Liver (tissue), 9 donors: ENCODE data around the gene ZNF148. TPM values are rescaled to one million over a fixed set of nuclear protein-coding genes. Genes with fewer than 3 reads are reported as not detected.

ENCODE experiments used
- DNase-seq: peaks from one replicate; pipeline ENCODE4 v3.0.0-alpha.2; 2017; ENCODE audit warnings: low spot score
- H3K27ac ChIP-seq, 2 donors: one replicate each; pipeline ENCODE4 v1.7.0; 2013; ENCODE audit warnings: inconsistent platforms in 2 of 2, low read length in 2 of 2, control low read depth in 1 of 2, low read depth in 1 of 2, mild to moderate bottlenecking in 1 of 2
- H3K27me3 ChIP-seq, 4 donors: one replicate each; pipeline versions ENCODE4 v1.6.1 to v1.7.0; 2013; ENCODE audit warnings: low read length in 3 of 4, inconsistent platforms in 1 of 4, mild to moderate bottlenecking in 1 of 4, moderate library complexity in 1 of 4; ENCODE audit not compliant: control insufficient read depth in 4 of 4, insufficient read depth in 4 of 4
- H3K36me3 ChIP-seq, 4 donors: one replicate each; pipeline versions ENCODE4 v1.6.1 to v1.7.0; 2013; ENCODE audit warnings: low read length in 3 of 4, mild to moderate bottlenecking in 3 of 4, low read depth in 1 of 4, moderate library complexity in 1 of 4; ENCODE audit not compliant: control insufficient read depth in 4 of 4, insufficient read depth in 3 of 4
- H3K4me1 ChIP-seq, 4 donors: one replicate each; pipeline versions ENCODE4 v1.6.1 to v1.7.0; 2013; ENCODE audit warnings: low read length in 3 of 4, mild to moderate bottlenecking in 3 of 4, moderate library complexity in 1 of 4; ENCODE audit not compliant: control insufficient read depth in 4 of 4, insufficient read depth in 4 of 4
- H3K4me3 ChIP-seq, 3 donors: one replicate each; pipeline versions ENCODE4 v1.6.1 to v1.7.0; 2013; ENCODE audit warnings: low read length in 3 of 3, control low read depth in 1 of 3, low read depth in 1 of 3, mild to moderate bottlenecking in 1 of 3
- H3K9ac ChIP-seq, 2 donors: one replicate each; pipeline ENCODE4 v1.7.0; 2013; ENCODE audit warnings: low read length in 2 of 2, mild to moderate bottlenecking in 2 of 2, moderate library complexity in 2 of 2, control low read depth in 1 of 2, low read depth in 1 of 2
- H3K9me3 ChIP-seq, 4 donors: one replicate each; pipeline versions ENCODE4 v1.6.1 to v1.7.0; 2013; ENCODE audit warnings: low read length in 3 of 4; ENCODE audit not compliant: control insufficient read depth in 4 of 4
- EGR1 ChIP-seq, 2 donors: IDR thresholded peaks; 2 replicates each; pipeline ENCODE4 v1.6.1; 2016 to 2018; ENCODE audit warnings: antibody characterized with exemption in 2 of 2, low read depth in 2 of 2
- FOXA1 ChIP-seq: IDR thresholded peaks from 2 replicates; pipeline ENCODE4 v1.6.1; 2016; ENCODE audit warnings: antibody characterized with exemption
- FOXA2 ChIP-seq: IDR thresholded peaks from 2 replicates; pipeline ENCODE4 v1.6.1; 2016; ENCODE audit warnings: antibody characterized with exemption
- GABPA ChIP-seq, 2 donors: IDR thresholded peaks in 1 of 2; conservative IDR thresholded peaks in 1 of 2; 2 replicates each; pipeline ENCODE4 v1.6.1; 2016; ENCODE audit warnings: antibody characterized with exemption in 2 of 2, mild to moderate bottlenecking in 1 of 2, moderate library complexity in 1 of 2
- HNF4A ChIP-seq, 2 donors: conservative IDR thresholded peaks; 2 replicates each; pipeline ENCODE4 v1.6.1; 2016; ENCODE audit warnings: antibody characterized with exemption in 2 of 2, mild to moderate bottlenecking in 2 of 2
- HNF4G ChIP-seq: IDR thresholded peaks from 2 replicates; pipeline ENCODE4 v1.6.1; 2016; ENCODE audit warnings: antibody characterized with exemption
- JUND ChIP-seq, 2 donors: IDR thresholded peaks; 2 replicates each; pipeline ENCODE4 v1.6.1; 2016; ENCODE audit warnings: antibody characterized with exemption in 2 of 2
- NR2F2 ChIP-seq: IDR thresholded peaks from 2 replicates; pipeline ENCODE4 v1.6.1; 2016; ENCODE audit warnings: antibody characterized with exemption
- RAD21 ChIP-seq, 2 donors: IDR thresholded peaks; 2 replicates each; pipeline ENCODE4 v1.6.1; 2016; ENCODE audit warnings: antibody characterized with exemption in 2 of 2, mild to moderate bottlenecking in 2 of 2
- RXRA ChIP-seq, 2 donors: IDR thresholded peaks; 2 replicates each; pipeline ENCODE4 v1.6.1; 2017 to 2018; ENCODE audit warnings: antibody characterized with exemption in 2 of 2, mild to moderate bottlenecking in 1 of 2
- SP1 ChIP-seq: IDR thresholded peaks from 2 replicates; pipeline ENCODE4 v1.6.1; 2018; ENCODE audit warnings: antibody characterized with exemption, mild to moderate bottlenecking
- TAF1 ChIP-seq: conservative IDR thresholded peaks from 2 replicates; pipeline ENCODE4 v1.6.1; 2016; ENCODE audit warnings: antibody characterized with exemption, mild to moderate bottlenecking
- YY1 ChIP-seq: IDR thresholded peaks from 2 replicates; pipeline ENCODE4 v1.6.1; 2016; ENCODE audit warnings: antibody characterized with exemption, mild to moderate bottlenecking
- WGBS: extraction: QIAGEN DNeasy Blood & Tissue Kit; methylation state at CpG from one replicate; pipeline ENCODE4 v1.1.7; 2013; 5-methylcytosine and 5-hydroxymethylcytosine counted together
- polyA plus RNA-seq, 2 donors: library from polyadenylated mRNA; stranded (reverse) in 1 of 2; unstranded in 1 of 2; fragments of 200-250 nt in 1 of 2; fragments of >200 nt in 1 of 2; fragmentation: Nextera tagmentation in 1 of 2; extraction: Ambion mirVana in 1 of 2; gene quantifications; one replicate each; pipeline versions ENCODE4 v1.2.1 to v1.2.3, GENCODE V29; 2013 to 2015
- total RNA-seq, 2 donors: library from RNA; depleted of rRNA; stranded (reverse); fragments of >200 nt; gene quantifications; one replicate each; pipeline ENCODE4 v1.2.3, GENCODE V29; 2014
- TF ChIP-seq, protein P1 (sequence below): IDR thresholded peaks from 2 replicates; pipeline ENCODE4 v1.6.1; 2016; ENCODE audit warnings: antibody characterized with exemption, mild to moderate bottlenecking
- TF ChIP-seq, protein P2 (sequence below): IDR thresholded peaks from 2 replicates; pipeline ENCODE4 v1.6.1; 2016; ENCODE audit warnings: antibody characterized with exemption
- TF ChIP-seq, protein P3 (sequence below): IDR thresholded peaks from 2 replicates; pipeline ENCODE4 v1.6.1; 2016; ENCODE audit warnings: antibody characterized with exemption
- TF ChIP-seq, protein P4 (sequence below): fragments of 150-350 bp; IDR thresholded peaks from 2 replicates; pipeline ENCODE4 v1.5.1; 2017; ENCODE audit warnings: improper control_type of control experiment, low read depth, low read length; ENCODE audit not compliant: missing input control
- TF ChIP-seq, protein P5 (sequence below): IDR thresholded peaks from 2 replicates; pipeline ENCODE4 v1.6.1; 2016; ENCODE audit warnings: antibody characterized with exemption
- donor health status: healthy.
- donor health status: healthy.
- donor health status: healthy.
- donor health status: healthy.
- donor health status: healthy.

Gene ZNF148
- total and polyA plus RNA-seq, 4 donors = 4.0 to 20.3 (median 17.1) TPM

DNA sequence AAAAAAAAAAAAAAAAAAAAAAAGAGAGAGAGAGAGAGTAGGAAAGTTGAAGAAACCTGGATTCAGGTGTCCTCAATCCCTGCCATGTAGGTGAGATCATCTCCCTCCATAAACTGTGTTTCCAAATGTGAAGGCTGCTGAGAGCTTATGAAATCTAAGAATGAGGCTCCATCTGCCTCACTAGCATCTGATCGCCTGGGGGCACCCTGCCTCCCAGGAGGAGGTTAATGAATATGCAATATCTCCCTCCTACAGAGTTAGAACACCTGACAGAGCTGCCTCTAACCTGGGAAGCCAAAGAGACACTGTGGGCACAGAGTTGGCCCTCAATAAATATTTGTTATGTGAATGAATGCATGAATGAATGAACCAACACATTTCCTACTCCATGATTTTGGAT lies 23.8 kb upstream of the ZNF148 start:
- WGBS = 47% methylated on average over 1 of the region's 1 CpG
- Histone ChIP-seq H3K27me3 (no peaks in the 10 kb centered on the region), H3K27ac (no peak overlapping the region), H3K4me1 (no peaks in the 10 kb centered on the region), H3K4me3 (no peak overlapping the region), H3K9me3 (no peaks in the 10 kb centered on the region), H3K9ac (no peak overlapping the region), H3K36me3 (no peaks in the 10 kb centered on the region)
- DNase-seq = no peak
- TF ChIP-seq NR2F2 (no peak), EGR1 (IDR thresholded peaks at IDR 0.05; ENCODE audit: low read depth in 2 of 2) (no peak), TAF1 (no peak), HNF4G (no peak), RAD21 (IDR thresholded peaks at IDR 0.05) (no peak), GABPA (IDR thresholded peaks at IDR 0.05 in 1 of 2, conservative IDR thresholded peaks at IDR 0.05 in 1 of 2) (no peak), RXRA (IDR thresholded peaks at IDR 0.05) (no peak), HNF4A (conservative IDR thresholded peaks at IDR 0.05) (no peak), FOXA1 (no peak), JUND (IDR thresholded peaks at IDR 0.05) (no peak), FOXA2 (no peak), YY1 (no peak), SP1 (no peak)
- TF ChIP-seq, protein P1, sequence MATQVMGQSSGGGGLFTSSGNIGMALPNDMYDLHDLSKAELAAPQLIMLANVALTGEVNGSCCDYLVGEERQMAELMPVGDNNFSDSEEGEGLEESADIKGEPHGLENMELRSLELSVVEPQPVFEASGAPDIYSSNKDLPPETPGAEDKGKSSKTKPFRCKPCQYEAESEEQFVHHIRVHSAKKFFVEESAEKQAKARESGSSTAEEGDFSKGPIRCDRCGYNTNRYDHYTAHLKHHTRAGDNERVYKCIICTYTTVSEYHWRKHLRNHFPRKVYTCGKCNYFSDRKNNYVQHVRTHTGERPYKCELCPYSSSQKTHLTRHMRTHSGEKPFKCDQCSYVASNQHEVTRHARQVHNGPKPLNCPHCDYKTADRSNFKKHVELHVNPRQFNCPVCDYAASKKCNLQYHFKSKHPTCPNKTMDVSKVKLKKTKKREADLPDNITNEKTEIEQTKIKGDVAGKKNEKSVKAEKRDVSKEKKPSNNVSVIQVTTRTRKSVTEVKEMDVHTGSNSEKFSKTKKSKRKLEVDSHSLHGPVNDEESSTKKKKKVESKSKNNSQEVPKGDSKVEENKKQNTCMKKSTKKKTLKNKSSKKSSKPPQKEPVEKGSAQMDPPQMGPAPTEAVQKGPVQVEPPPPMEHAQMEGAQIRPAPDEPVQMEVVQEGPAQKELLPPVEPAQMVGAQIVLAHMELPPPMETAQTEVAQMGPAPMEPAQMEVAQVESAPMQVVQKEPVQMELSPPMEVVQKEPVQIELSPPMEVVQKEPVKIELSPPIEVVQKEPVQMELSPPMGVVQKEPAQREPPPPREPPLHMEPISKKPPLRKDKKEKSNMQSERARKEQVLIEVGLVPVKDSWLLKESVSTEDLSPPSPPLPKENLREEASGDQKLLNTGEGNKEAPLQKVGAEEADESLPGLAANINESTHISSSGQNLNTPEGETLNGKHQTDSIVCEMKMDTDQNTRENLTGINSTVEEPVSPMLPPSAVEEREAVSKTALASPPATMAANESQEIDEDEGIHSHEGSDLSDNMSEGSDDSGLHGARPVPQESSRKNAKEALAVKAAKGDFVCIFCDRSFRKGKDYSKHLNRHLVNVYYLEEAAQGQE = no peak
- TF ChIP-seq, protein P2, sequence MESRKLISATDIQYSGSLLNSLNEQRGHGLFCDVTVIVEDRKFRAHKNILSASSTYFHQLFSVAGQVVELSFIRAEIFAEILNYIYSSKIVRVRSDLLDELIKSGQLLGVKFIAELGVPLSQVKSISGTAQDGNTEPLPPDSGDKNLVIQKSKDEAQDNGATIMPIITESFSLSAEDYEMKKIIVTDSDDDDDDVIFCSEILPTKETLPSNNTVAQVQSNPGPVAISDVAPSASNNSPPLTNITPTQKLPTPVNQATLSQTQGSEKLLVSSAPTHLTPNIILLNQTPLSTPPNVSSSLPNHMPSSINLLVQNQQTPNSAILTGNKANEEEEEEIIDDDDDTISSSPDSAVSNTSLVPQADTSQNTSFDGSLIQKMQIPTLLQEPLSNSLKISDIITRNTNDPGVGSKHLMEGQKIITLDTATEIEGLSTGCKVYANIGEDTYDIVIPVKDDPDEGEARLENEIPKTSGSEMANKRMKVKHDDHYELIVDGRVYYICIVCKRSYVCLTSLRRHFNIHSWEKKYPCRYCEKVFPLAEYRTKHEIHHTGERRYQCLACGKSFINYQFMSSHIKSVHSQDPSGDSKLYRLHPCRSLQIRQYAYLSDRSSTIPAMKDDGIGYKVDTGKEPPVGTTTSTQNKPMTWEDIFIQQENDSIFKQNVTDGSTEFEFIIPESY = no peak
- TF ChIP-seq, protein P3, sequence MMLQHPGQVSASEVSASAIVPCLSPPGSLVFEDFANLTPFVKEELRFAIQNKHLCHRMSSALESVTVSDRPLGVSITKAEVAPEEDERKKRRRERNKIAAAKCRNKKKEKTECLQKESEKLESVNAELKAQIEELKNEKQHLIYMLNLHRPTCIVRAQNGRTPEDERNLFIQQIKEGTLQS = no peak
- TF ChIP-seq, protein P4, sequence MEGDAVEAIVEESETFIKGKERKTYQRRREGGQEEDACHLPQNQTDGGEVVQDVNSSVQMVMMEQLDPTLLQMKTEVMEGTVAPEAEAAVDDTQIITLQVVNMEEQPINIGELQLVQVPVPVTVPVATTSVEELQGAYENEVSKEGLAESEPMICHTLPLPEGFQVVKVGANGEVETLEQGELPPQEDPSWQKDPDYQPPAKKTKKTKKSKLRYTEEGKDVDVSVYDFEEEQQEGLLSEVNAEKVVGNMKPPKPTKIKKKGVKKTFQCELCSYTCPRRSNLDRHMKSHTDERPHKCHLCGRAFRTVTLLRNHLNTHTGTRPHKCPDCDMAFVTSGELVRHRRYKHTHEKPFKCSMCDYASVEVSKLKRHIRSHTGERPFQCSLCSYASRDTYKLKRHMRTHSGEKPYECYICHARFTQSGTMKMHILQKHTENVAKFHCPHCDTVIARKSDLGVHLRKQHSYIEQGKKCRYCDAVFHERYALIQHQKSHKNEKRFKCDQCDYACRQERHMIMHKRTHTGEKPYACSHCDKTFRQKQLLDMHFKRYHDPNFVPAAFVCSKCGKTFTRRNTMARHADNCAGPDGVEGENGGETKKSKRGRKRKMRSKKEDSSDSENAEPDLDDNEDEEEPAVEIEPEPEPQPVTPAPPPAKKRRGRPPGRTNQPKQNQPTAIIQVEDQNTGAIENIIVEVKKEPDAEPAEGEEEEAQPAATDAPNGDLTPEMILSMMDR = no peak
- TF ChIP-seq, protein P5, sequence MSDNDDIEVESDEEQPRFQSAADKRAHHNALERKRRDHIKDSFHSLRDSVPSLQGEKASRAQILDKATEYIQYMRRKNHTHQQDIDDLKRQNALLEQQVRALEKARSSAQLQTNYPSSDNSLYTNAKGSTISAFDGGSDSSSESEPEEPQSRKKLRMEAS = no peak
